ENCODE data around the gene TRABD. TPM values are rescaled to one million over a fixed set of nuclear protein-coding genes. Genes with fewer than 3 reads are reported as not detected.
"Not testable (repeated sequence)": the region's sequence is repeated elsewhere in the genome, so short reads cannot be mapped to it uniquely, and the experiment has no call there.

Gene TRABD
- polyA plus RNA-seq, 1 donor, result 41.3 TPM

DNA sequence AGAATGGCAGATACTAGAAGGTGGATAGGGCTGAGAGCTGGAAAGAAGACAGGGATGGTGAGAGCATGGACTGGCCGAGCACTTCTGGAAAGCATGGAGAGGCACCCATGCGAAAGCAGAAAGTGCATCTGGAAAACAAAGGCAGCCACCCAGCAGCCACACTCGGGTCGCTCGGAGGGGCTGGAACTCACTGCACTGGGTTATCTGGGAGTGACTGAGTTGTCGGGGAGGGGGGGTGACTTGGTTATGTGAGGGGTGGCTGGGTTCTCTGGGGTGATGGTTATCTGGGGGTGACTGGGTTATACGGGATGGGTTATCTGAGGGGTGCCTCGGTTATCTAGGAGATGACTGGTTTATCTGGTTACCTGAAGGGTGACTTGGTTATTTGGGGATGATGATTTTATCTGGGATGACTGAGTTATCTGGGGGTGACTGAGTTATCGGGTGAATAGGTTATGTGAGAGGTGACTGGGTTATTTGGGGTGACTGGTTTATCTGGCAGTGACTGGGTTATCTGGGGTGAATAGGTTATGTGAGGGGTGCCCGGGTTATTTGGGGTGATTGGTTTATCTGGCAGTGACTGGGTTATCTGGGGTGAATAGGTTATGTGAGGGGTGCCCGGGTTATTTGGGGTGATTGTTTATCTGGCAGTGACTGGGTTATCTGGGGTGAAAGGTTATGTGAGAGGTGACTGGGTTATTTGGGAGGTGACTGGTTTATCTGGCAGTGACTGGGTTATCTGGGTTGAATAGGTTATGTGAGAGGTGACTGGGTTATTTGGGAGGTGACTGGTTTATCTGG lies 17.8 kb upstream of the TRABD start:
- H3K9me3 ChIP-seq (ENCODE audit: control insufficient read depth, low read depth, low read length), result peaks cover 13% of the 10 kb centered on the region
- peaks cover 32% of the 10 kb centered on the region for H3K27me3 ChIP-seq (ENCODE audit: control insufficient read depth, insufficient read depth, low read length)
- WGBS (ENCODE audit: insufficient coverage, low lambda C conversion rate), result no CpG with 5 or more reads among the region's 11 CpGs
- no peaks in the 10 kb centered on the region for H3K36me3 ChIP-seq (ENCODE audit: control insufficient read depth, insufficient read depth, low read length)
- H3K27ac ChIP-seq (ENCODE audit: low read length), result no peak overlapping the region
- no peak for DNase-seq
- peaks cover 13% of the 10 kb centered on the region for H3K4me1 ChIP-seq (ENCODE audit: control insufficient read depth, insufficient read depth, low read length)
- H3K4me3 ChIP-seq (ENCODE audit: low read length), result no peak overlapping the region

DNA sequence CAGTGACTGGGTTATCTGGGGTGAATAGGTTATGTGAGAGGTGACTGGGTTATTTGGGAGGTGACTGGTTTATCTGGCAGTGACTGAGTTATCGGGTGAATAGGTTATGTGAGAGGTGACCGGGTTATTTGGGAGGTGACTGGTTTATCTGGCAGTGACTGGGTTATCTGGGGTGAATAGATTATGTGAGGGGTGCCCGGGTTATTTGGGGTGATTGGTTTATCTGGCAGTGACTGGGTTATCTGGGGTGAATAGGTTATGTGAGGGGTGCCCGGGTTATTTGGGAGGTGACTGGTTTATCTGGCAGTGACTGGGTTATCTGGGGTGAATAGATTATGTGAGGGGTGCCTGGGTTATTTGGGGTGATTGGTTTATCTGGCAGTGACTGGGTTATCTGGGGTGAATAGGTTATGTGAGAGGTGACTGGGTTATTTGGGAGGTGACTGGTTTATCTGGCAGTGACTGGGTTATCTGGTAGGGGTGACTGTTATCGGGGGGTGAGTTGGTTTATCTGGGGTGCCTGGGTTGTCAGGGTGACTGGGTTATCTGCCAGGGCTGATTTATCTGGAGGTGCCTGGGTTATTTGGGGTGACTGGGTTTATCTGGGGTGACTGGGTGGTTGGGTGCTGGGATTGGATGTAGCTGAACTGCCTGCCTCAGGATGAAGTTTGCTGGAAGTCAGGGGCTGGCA lies 17.1 kb upstream of the TRABD start:
- WGBS (ENCODE audit: insufficient coverage, low lambda C conversion rate), result no CpG with 5 or more reads among the region's 5 CpGs
- peaks cover 32% of the 10 kb centered on the region for H3K27me3 ChIP-seq (ENCODE audit: control insufficient read depth, insufficient read depth, low read length)
- not testable (repeated sequence) for H3K4me3 ChIP-seq (ENCODE audit: low read length)

DNA sequence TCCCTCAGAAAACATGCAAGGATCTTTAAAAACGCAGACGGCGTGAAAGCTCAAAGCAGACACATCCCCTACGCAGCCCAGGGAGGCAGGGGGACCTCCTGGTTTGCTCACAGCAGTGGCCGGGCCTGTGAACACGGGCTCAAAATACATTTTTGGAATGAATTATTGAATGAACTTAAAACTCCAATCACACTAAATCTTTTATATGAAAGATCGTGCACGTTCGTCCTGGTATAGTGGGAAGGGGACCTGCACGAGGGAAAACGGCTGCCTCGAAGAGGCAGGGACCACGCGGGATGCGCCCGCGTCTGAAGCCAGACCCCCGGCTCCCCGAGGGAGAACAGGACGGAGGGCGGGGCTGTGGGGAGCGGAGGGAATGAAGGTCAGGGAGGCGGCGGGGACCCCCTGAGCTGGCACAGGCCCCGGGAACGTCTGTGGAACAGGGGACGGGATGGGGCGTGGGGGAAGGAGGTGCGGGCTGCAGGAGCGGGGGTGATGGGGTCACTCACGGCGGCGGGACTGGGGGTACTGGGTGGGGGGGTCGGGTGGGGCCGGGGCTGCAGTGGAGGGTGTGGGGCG lies 16.4 kb upstream of the TRABD start:
- Histone ChIP-seq H3K36me3 (ENCODE audit: control insufficient read depth, insufficient read depth, low read length) (no peaks in the 10 kb centered on the region), H3K27me3 (ENCODE audit: control insufficient read depth, insufficient read depth, low read length) (peaks cover 32% of the 10 kb centered on the region), H3K9me3 (ENCODE audit: control insufficient read depth, low read depth, low read length) (peaks cover 13% of the 10 kb centered on the region), H3K4me3 (ENCODE audit: low read length) (no peak overlapping the region), H3K27ac (ENCODE audit: low read length) (no peak overlapping the region), H3K4me1 (ENCODE audit: control insufficient read depth, insufficient read depth, low read length) (peaks cover 13% of the 10 kb centered on the region)
- DNase-seq, result no peak
- WGBS (ENCODE audit: insufficient coverage, low lambda C conversion rate), result no CpG with 5 or more reads among the region's 36 CpGs

More for the DNA sequence above, 17.1 kb upstream of the TRABD start:
- Histone ChIP-seq H3K9me3 (ENCODE audit: control insufficient read depth, low read depth, low read length) (peaks cover 13% of the 10 kb centered on the region), H3K4me1 (ENCODE audit: control insufficient read depth, insufficient read depth, low read length) (peaks cover 13% of the 10 kb centered on the region)
- not testable (repeated sequence) for H3K36me3 ChIP-seq (ENCODE audit: control insufficient read depth, insufficient read depth, low read length); DNase-seq; H3K27ac ChIP-seq (ENCODE audit: low read length)

DNA sequence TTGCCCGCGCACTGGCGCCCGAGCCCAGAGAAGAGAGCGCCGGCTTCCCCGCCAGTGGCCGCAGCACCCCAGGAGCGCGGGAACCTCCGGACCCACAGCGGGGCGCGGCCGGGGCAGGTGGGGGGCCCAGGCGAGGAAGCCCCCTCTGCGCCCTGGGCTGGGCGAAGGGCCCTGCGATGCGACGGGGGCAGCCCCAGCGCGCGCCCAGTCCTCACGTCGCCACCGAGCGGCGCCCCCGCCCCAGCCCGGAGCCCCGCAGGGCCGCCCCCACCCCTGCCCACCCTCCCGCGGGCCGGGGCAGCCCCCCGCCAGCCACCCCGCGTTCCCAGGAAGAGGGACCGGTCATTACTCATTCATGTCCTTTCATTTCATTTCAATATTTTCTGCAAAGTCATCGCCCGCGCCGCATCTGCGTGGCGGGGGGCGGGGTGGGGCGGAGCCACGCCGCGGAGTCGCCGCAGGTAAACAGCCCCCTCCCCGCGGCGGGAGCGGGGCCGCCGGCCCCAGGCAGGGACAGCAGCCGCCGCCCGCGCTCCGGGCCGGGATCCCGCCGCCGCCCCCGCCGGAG lies 15.9 kb upstream of the TRABD start:
- DNase-seq, result no peak

DNA sequence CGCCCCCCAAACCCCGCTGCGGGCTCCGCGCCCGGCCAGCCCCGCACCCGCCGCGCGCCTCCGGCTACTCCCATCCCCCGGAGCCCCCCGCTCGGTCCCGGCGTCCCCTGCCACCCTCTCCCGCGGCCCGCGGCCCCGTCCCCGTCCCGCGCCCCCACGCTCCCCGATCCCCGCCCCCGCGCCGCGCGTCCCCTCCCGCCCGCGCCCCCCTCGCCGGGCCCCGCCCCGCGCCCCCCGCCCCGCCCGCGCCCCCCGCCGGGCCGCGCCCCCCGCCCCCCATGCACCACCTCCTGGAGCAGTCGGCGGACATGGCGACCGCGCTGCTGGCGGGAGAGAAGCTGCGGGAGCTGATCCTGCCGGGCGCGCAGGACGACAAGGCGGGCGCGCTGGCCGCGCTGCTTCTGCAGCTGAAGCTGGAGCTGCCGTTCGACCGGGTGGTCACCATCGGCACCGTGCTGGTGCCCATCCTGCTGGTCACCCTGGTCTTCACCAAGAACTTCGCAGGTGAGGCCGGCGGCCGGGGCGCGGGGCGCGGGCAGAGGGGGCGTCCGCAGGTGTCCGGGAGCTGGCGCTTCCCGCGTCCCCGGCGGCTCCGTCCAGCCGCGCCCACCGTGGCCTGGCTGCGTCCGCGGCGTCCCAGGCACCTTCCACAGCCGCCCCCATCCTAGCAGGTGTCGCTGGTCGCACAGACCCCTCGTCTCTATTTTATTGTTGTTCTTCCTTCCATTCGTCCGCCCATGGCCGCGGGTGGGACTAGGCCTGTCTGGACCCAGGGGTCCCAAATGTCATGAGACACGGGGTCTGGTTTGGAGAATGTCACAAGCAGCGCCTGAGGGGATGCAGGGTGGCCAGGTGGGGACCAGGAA lies 15.0 kb upstream of the TRABD start, which contains the start of gene PANX2:
Gene PANX2 (plus strand): TSS at position 279 of the 866 bp plus-strand sequence. CDS start 0 bp downstream, at position 279.
- Histone ChIP-seq H3K27me3 (ENCODE audit: control insufficient read depth, insufficient read depth, low read length) (peaks cover 34% of the 10 kb centered on the region), H3K9me3 (ENCODE audit: control insufficient read depth, low read depth, low read length) (peaks cover 12% of the 10 kb centered on the region), H3K27ac (ENCODE audit: low read length) (no peak within 1 kb of the TSS), H3K4me1 (ENCODE audit: control insufficient read depth, insufficient read depth, low read length) (peaks cover 13% of the 10 kb centered on the region), H3K4me3 (ENCODE audit: low read length) (peak within 1 kb of the TSS; percentile 16), H3K36me3 (ENCODE audit: control insufficient read depth, insufficient read depth, low read length) (no peaks in the 10 kb centered on the region)
- no CpG with 5 or more reads among the region's 105 CpGs for WGBS (ENCODE audit: insufficient coverage, low lambda C conversion rate)
- no peak for DNase-seq

More for the DNA sequence above, 15.9 kb upstream of the TRABD start:
- WGBS (ENCODE audit: insufficient coverage, low lambda C conversion rate), result no CpG with 5 or more reads among the region's 70 CpGs
- Histone ChIP-seq H3K27me3 (ENCODE audit: control insufficient read depth, insufficient read depth, low read length) (peaks cover 32% of the 10 kb centered on the region), H3K36me3 (ENCODE audit: control insufficient read depth, insufficient read depth, low read length) (no peaks in the 10 kb centered on the region), H3K27ac (ENCODE audit: low read length) (no peak overlapping the region), H3K4me3 (ENCODE audit: low read length) (no peak overlapping the region), H3K4me1 (ENCODE audit: control insufficient read depth, insufficient read depth, low read length) (peaks cover 13% of the 10 kb centered on the region), H3K9me3 (ENCODE audit: control insufficient read depth, low read depth, low read length) (peaks cover 13% of the 10 kb centered on the region)

DNA sequence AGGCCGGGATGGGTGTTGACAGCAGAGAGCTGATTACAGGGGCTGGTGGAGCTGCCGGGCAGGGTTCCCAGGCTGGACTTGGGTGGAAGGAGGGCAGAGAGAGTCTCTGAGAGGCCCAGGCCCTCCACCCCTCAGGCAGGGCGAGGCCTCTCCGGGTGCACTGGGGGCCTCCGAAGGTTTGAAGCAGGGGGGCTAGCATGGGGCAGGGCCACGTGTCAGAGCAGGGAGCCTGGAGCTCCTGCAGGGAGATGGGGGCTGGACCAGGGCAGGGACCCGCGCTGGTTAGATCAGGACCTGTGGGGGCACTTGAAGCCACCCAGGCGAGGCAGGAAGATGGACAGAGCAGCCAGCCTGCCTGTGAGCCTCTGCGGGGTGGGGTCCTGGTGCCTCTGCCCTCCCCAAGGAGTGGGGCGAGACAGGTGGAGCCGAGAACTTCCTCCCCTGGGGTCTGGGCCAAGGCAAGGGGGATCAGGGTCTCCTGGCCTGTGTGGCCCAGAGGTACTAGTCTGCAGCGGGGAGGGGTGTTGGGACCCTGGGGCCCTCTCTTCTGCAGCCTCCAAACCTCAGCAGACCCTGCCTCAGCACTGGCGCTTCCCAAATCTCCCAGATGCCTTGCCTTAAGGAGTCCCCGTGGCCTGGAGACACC lies 14.3 kb upstream of the TRABD start:
- Histone ChIP-seq H3K27me3 (ENCODE audit: control insufficient read depth, insufficient read depth, low read length) (peaks cover 34% of the 10 kb centered on the region), H3K4me3 (ENCODE audit: low read length) (no peak overlapping the region), H3K4me1 (ENCODE audit: control insufficient read depth, insufficient read depth, low read length) (peaks cover 13% of the 10 kb centered on the region), H3K9me3 (ENCODE audit: control insufficient read depth, low read depth, low read length) (peaks cover 5% of the 10 kb centered on the region), H3K27ac (ENCODE audit: low read length) (no peak overlapping the region), H3K36me3 (ENCODE audit: control insufficient read depth, insufficient read depth, low read length) (no peaks in the 10 kb centered on the region)
- no peak for DNase-seq
- no CpG with 5 or more reads among the region's 15 CpGs for WGBS (ENCODE audit: insufficient coverage, low lambda C conversion rate)

DNA sequence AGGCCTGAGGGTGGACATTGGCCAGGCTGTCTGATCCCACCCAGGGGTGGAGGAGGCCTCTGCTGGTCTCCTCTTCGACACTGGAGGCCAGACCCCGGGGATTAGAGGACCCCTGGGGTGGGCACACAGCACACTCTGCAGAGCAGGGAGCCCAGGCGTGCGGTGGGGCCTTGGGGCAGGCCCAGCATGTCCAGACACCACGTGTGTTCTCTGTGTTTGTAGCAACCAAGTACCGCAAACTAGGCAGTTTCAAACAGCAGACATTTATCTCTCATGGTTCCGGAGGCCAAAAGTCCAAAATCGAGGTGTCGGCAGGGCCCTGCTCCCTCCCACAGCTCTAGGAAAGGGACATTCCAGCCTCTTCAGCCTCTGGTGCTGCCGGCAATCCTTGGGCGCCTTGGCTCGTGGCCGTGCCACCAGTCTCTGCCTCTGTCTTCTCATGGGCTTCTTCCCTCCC lies 13.7 kb upstream of the TRABD start:
- H3K9me3 ChIP-seq (ENCODE audit: control insufficient read depth, low read depth, low read length), result peaks cover 6% of the 10 kb centered on the region
- peak in 1 of 2 donors; percentile 68 for DNase-seq
- H3K27ac ChIP-seq (ENCODE audit: low read length), result no peak overlapping the region
- peaks cover 34% of the 10 kb centered on the region for H3K27me3 ChIP-seq (ENCODE audit: control insufficient read depth, insufficient read depth, low read length)
- H3K36me3 ChIP-seq (ENCODE audit: control insufficient read depth, insufficient read depth, low read length), result no peaks in the 10 kb centered on the region
- WGBS (ENCODE audit: insufficient coverage, low lambda C conversion rate), result no CpG with 5 or more reads among the region's 13 CpGs
- peaks cover 13% of the 10 kb centered on the region for H3K4me1 ChIP-seq (ENCODE audit: control insufficient read depth, insufficient read depth, low read length)
- no peak overlapping the region for H3K4me3 ChIP-seq (ENCODE audit: low read length)

DNA sequence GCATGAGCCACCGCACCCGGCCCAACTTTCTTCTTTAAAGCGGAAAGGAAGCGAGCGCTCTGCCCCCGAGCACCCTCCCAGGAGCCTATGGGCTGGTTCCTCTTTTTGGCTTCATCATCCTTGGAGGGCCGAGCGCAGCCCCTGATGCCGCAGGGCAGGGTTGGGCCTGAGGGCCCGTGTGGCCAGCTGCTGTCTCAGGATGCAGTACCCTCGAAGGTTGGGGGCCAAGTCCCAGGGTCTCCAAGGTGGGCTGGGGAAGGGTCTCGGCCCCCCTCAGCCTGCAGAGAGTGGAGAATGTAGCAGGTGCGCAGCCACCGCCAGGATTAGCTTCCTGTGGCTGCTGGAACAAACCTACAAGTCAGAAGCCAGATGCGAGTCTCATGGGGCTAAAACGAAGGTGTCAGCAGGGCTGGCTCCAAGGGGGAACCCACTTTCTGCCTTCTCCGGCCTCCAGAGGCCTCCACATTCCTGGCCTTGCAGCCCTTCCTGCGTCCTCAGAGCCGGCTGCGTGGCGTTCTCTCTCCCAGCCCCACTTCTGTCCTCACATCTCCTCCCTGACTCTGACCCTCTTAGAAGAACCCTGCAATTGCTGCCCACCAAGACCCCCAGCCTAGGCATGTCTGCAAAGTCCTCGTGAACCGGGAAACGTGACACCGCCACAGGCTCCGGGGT lies 12.3 kb upstream of the TRABD start:
- H3K27me3 ChIP-seq (ENCODE audit: control insufficient read depth, insufficient read depth, low read length), result peaks cover 29% of the 10 kb centered on the region

DNA sequence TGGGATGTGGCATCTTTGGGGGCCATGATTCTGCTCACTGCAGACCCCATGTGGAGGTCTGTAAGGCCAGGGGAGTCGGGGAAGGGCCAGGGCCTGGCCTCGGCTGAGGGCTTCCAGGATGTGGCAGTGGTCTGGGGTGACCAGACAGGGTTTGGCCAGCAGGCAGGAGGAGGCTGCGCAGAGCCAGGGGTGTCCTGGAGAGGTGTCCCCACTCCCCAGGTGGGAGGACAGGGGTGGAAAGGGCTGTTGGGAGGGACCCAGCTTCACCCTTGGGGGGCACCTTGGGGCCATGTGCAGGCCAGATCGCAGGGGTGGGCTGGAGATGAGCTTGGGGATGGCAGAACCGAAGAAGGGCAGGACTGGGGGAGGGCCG lies 11.7 kb upstream of the TRABD start:
- Histone ChIP-seq H3K4me1 (ENCODE audit: control insufficient read depth, insufficient read depth, low read length) (peaks cover 13% of the 10 kb centered on the region), H3K4me3 (ENCODE audit: low read length) (no peak overlapping the region), H3K9me3 (ENCODE audit: control insufficient read depth, low read depth, low read length) (peaks cover 24% of the 10 kb centered on the region), H3K27ac (ENCODE audit: low read length) (no peak overlapping the region), H3K36me3 (ENCODE audit: control insufficient read depth, insufficient read depth, low read length) (no peaks in the 10 kb centered on the region), H3K27me3 (ENCODE audit: control insufficient read depth, insufficient read depth, low read length) (peaks cover 29% of the 10 kb centered on the region)
- no CpG with 5 or more reads among the region's 6 CpGs for WGBS (ENCODE audit: insufficient coverage, low lambda C conversion rate)
- no peak for DNase-seq

More for the DNA sequence above, 12.3 kb upstream of the TRABD start:
- WGBS (ENCODE audit: insufficient coverage, low lambda C conversion rate), result no CpG with 5 or more reads among the region's 26 CpGs
- H3K9me3 ChIP-seq (ENCODE audit: control insufficient read depth, low read depth, low read length), result peaks cover 19% of the 10 kb centered on the region
- H3K36me3 ChIP-seq (ENCODE audit: control insufficient read depth, insufficient read depth, low read length), result no peaks in the 10 kb centered on the region
- H3K4me3 ChIP-seq (ENCODE audit: low read length), result no peak overlapping the region
- H3K4me1 ChIP-seq (ENCODE audit: control insufficient read depth, insufficient read depth, low read length), result peaks cover 13% of the 10 kb centered on the region
- H3K27ac ChIP-seq (ENCODE audit: low read length), result no peak overlapping the region
- DNase-seq, result no peak
